GM23248 (cell line): Measurements from ENCODE around the gene SMTNL2.

Source experiments
- EZH2 ChIP-seq: fragments of 200-600 bp; sonication (generic); IDR thresholded peaks from 2 replicates; pipeline ENCODE4 v1.6.1; 2018; ENCODE audit warnings: antibody characterized with exemption, mild to moderate bottlenecking; ENCODE audit not compliant: insufficient read depth, poor library complexity, severe bottlenecking
- EZH2phosphoT487 ChIP-seq: fragments of 200-600 bp; sonication (generic); IDR thresholded peaks from 2 replicates; pipeline ENCODE4 v1.6.1; 2018; ENCODE audit warnings: antibody characterized with exemption, moderate library complexity, mild to moderate bottlenecking, low read depth; ENCODE audit not compliant: insufficient read depth

DNA sequence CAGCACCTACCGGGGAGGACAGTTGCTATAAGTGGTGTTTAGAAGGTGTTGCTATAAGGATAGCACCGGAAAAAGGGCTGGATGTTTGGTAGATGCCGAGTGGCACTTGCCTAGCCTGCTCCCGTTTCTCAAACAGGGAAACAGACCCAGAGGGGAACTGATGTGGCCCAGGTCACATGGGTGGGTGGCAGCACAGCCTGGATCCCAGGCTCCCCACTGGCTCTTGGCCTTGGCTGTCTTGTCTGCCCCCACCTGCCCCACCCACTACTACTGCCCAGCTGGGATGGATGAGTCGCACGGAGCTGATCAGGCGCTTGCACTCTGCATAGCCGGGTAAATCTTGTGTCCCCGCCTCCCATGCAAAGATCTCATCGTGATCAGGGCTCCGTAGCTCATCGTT, 7.2 kb downstream of the SMTNL2 start:
- TF ChIP-seq EZH2phosphoT487 (no peak), EZH2 (no peak)
